ENCODE data around the gene KATNB1.

DNA sequence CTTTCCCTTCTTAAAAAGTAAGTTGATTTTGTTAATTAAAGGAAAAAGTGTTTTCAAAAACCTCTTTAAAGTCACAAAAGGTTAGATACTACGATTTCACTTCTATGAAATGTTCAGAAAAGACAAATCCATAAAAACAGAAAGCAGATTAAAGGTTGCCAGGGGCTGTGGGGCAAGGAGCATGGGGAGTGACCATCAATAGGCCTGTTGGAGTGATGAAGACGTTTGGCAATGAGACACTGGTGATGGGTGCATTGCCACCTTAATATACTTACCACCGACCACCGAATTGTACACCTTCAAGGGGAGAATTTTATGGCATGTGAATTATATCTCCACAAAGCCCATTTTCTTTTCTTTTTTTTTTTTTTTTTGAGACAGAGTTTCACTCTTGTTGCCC, 47.5 kb downstream of the KATNB1 start:
- TF ChIP-seq, protein P1, sequence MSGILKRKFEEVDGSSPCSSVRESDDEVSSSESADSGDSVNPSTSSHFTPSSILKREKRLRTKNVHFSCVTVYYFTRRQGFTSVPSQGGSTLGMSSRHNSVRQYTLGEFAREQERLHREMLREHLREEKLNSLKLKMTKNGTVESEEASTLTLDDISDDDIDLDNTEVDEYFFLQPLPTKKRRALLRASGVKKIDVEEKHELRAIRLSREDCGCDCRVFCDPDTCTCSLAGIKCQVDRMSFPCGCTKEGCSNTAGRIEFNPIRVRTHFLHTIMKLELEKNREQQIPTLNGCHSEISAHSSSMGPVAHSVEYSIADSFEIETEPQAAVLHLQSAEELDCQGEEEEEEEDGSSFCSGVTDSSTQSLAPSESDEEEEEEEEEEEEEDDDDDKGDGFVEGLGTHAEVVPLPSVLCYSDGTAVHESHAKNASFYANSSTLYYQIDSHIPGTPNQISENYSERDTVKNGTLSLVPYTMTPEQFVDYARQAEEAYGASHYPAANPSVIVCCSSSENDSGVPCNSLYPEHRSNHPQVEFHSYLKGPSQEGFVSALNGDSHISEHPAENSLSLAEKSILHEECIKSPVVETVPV (CRISPR knock-in tag; IDR thresholded peaks at IDR 0.05), result no peak
- TF ChIP-seq ARNTL (CRISPR knock-in tag; IDR thresholded peaks at IDR 0.05; ENCODE audit: borderline replicate concordance, low read depth), result no peak
- TF ChIP-seq, protein P2, sequence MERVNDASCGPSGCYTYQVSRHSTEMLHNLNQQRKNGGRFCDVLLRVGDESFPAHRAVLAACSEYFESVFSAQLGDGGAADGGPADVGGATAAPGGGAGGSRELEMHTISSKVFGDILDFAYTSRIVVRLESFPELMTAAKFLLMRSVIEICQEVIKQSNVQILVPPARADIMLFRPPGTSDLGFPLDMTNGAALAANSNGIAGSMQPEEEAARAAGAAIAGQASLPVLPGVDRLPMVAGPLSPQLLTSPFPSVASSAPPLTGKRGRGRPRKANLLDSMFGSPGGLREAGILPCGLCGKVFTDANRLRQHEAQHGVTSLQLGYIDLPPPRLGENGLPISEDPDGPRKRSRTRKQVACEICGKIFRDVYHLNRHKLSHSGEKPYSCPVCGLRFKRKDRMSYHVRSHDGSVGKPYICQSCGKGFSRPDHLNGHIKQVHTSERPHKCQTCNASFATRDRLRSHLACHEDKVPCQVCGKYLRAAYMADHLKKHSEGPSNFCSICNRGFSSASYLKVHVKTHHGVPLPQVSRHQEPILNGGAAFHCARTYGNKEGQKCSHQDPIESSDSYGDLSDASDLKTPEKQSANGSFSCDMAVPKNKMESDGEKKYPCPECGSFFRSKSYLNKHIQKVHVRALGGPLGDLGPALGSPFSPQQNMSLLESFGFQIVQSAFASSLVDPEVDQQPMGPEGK (CRISPR knock-in tag; IDR thresholded peaks at IDR 0.05; ENCODE audit: borderline replicate concordance), result no peak
- TF ChIP-seq TOX (CRISPR knock-in tag; IDR thresholded peaks at IDR 0.05; ENCODE audit: borderline replicate concordance), result no peak
